GM10266 (cell line): ENCODE results near the gene DACT3.

Experiments
- DNase-seq: peaks from one replicate; pipeline ENCODE4 v3.0.0; 2012; ENCODE audit errors: extremely low spot score
- TF ChIP-seq, protein P1 (sequence below): IDR thresholded peaks from 2 replicates; pipeline ENCODE4 v1.5.1; 2012; ENCODE audit warnings: mild to moderate bottlenecking, low read depth; ENCODE audit not compliant: control insufficient read depth, insufficient read depth; ENCODE audit errors: missing control alignments

DACT3 gene

DNA sequence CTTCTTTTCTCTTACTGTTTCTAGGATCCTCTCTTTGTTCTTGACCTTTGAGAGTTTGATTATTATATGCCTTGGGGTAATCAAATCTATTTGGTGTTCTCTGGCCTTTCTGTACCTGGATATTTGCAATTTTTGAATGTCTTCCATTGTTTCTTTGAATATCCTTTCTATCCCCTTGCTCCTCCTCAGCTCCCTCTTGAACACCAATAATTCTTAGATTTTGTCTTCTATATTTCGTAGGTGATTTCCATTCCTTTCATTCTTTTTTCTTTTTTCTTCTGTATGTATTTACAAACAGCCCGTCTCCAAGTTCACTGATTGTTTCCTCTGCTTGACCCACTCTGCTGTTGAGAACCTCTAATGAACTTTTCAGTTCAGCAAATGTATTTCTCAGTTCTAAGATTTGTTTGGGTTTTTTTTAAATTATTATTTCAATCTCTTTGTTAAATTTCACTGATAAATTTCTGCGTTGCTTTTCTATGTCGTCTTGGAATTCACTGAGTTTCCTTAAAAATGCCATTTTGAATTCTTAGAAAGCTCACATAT, 62.5 kb downstream of the DACT3 start:
- TF ChIP-seq, protein P1, sequence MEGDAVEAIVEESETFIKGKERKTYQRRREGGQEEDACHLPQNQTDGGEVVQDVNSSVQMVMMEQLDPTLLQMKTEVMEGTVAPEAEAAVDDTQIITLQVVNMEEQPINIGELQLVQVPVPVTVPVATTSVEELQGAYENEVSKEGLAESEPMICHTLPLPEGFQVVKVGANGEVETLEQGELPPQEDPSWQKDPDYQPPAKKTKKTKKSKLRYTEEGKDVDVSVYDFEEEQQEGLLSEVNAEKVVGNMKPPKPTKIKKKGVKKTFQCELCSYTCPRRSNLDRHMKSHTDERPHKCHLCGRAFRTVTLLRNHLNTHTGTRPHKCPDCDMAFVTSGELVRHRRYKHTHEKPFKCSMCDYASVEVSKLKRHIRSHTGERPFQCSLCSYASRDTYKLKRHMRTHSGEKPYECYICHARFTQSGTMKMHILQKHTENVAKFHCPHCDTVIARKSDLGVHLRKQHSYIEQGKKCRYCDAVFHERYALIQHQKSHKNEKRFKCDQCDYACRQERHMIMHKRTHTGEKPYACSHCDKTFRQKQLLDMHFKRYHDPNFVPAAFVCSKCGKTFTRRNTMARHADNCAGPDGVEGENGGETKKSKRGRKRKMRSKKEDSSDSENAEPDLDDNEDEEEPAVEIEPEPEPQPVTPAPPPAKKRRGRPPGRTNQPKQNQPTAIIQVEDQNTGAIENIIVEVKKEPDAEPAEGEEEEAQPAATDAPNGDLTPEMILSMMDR: no peak
- no peak for DNase-seq
